HG02884 (cell line): Measurements from ENCODE around the gene SCUBE1.

Source experiments
- ATAC-seq: cut with Tn5 transposase; IDR thresholded peaks from one replicate; pipeline ENCODE4 v1.9.1; 2021; ENCODE audit warnings: mild to moderate bottlenecking, moderate library complexity; ENCODE audit not compliant: unreplicated experiment

The SCUBE1 gene

DNA sequence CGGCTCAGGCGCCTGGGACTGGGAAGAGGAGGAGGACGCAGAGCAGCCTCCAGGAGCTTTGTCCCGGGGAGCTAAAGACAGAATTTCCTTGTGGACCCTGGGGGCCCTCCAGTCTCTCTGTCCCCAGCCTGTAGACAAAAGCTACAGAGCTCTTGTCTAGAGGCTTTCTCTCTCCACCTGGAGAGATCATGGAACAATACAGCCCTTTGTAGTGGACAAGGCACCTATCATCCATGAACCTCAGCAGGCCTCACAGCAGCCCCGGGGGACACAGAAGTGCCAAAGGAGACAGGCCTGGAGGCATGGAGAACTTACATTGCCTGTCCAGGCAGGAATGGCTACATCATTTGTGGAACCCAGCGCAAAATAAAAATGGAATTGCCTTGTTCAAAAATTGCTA, 100.5 kb downstream of the SCUBE1 start:
- no peak for ATAC-seq

DNA sequence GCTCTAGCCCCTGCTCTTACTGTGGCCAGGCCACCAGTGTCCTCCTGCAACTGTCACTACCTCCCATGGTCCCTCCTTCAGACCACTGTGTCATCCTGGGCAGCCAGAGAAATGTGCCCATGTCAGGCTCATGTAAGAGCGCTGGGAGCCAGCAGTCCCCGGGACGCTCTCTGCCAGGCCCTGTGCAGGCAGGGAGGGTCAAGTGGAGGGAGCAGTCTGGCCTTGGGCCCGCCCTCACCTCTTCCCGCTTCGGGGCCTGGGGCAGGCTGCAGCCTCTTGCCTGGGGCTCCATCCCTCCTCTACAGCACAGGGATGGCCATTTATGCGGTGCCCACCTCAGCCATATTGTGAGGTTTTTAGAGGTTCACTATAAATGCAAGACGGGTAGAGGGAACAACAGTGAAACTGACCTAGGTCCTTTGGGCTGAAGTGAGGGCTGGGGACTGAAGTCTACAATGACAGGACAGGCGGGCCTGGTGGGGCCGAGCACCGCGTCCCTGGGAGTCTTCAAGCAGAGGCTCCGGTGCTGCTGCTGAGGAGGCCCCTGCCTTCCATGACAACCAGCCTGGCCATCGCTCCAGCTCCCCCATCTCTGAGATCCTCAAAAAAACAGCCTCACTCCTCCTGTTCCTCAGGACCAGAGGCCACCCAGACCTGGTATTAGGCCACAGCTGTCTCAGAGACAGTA, 101.3 kb downstream of the SCUBE1 start:
- ATAC-seq, result no peak

DNA sequence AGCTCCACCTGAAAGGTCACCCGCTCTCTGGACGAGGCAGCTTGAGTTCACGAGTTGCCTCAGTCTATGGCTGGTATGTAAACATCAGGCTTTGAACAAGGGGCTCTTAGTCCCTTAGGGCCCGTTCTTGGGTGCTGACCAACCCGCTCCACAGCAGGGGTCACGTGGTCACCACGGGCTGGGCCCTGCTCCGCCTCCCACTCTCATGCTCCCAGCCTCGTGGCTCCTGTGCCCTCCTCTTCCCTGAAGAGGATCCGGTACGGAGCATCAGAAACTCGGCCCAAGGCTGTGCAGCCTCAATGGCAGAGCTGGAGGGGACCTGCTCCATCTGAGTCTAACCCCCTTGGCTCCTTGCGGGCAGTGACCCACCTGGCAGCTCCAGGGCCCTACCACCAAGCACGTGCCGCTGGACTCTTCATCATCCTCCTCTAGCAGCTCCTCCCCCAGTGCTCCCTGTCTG, 102.0 kb downstream of the SCUBE1 start:
- ATAC-seq, result no peak

DNA sequence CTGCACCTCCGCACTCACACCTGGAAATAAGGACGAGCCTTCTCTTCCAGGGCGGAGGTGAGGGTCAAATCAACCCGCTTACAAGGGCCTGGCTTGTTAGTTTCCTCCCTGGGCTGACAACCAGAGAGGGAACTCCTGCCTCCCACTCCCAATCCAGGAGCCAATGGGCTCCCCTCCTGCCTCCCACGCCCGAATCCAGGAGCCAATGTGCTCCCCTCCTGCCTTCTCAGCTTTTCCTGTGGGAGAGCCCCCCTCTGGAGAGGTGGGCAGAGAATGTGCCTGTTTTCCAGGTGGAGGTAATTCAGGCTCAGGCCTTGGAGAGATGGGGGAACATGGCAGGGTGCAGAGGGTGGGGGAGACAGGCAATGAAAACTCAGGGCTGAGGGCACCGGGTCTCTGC, 102.6 kb downstream of the SCUBE1 start:
- no peak for ATAC-seq

DNA sequence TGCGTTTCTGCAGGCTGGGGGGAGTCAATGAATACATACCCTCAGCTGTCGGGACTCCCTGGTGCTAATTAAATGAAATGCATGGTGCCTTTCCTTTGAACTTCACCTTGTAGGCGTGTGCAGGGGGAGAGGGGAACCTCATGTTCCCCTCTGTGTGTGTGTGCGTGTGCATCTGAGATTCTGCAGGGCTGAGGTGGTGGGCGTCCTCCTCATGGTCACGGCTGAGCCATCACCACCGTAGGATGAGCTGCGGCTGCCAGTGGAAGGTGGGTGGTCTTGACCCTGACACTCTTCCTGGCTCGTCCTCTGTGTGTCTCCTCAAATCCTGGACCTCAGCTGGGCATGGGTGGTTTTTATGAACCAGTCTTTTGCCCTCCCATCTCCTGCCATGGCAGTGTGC, 103.2 kb downstream of the SCUBE1 start:
- no peak for ATAC-seq

DNA sequence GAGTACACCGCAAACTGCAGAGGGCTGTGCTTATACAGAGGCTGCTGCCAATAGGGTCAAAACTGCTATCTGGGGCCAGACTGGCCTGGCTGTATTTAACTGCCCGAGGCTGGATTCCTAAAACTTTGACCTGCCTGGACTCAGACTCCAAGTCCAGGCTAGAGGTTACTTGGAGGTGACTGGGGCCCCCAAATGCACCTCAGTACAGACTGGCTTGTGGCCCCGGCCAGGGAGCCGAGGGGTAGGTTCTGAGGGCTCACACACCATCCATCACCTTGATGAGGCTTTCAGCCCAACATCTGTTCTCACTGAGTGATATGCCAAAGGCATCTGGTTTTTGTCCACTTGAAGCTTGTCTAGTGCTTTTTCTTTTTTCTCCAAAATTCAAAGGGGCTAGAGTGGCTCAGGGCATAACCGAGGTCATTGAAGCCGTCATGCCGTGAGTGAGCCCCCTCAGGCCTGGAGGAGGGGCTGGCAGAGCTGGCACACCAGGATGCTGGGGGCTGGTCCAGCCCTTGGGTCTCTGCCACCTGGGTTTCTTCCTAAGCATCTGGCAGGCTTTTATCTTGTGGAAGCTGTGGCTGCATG, 103.9 kb downstream of the SCUBE1 start:
- ATAC-seq, result no peak

DNA sequence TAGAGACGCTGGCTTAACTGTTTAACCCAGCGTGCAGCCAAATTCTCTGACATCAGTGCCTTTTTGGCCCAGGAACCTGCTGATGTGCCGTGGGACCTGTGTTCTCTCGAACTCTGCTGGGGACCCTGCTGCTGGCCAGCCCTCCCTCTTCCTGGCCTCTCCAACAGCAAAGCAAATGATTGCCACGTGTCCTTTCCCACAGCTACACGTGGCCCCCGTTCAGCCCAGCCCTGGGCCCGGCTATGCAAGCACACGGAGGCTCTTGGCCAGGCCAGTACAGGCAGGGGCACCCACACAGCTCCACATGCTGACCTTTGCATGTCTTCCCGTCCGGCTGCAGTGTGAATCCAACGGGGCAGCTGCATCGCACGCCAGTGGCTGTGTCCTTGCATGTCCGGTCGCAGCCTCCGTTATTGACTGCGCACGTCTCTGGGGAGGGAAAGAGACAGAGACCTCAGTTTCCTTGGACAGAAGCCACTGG, 104.6 kb downstream of the SCUBE1 start:
- ATAC-seq, result no peak

DNA sequence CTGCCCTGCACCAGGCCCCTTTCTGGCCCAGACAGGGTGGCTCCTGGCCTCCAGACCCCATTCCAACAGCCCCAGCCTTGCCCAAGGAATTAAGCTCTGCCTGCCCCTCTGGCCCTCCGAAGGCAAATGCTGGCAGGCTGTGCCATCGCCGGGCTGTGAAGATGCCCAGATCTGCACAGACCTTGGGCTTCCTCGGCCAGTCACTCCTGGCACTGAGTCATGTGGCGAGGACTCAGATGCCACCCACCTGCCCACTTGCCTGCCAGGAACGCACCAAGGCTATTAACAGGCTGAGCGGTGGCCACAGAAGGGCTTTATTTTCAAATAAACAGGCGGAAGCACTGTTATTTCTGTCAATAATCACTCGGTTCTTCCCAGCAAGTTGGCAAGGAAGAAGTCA, 105.9 kb downstream of the SCUBE1 start:
- no peak for ATAC-seq

DNA sequence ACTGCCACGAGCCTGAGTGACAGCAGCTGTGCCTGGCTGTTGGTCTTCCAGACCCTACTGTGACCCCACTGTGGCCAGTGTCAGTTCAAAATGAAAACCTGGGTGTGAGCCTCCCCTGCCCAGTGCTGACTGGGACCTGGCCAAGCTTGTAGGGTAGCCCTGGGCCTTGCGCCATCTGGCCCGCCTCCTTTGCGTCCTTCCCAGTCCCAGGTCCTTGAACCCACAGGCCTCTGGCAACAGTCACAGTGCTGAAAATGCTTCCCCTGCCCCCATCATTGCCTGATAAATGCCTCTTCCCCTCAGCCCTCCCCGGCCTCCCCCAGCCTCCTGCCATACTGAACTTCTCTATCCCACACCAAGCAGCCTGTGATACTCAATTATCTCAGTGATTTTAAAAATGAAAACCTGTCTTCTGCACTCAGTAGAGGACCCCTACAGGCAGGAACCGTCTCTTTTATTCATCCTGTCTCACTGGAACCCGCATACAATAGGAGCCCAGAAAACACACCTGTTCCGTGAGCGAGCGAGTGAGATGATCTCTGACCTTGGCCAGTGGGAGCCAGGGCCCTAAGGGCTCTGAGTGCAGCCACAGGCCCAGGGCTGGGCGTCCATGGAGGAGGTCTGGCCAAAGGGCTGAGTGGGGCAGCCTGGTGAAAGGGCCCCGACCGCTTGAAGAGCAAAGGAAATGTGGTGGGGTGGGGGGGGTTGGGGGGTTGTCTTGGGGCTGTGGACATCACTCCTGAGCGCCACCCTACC, 106.6 kb downstream of the SCUBE1 start:
- ATAC-seq, result no peak

DNA sequence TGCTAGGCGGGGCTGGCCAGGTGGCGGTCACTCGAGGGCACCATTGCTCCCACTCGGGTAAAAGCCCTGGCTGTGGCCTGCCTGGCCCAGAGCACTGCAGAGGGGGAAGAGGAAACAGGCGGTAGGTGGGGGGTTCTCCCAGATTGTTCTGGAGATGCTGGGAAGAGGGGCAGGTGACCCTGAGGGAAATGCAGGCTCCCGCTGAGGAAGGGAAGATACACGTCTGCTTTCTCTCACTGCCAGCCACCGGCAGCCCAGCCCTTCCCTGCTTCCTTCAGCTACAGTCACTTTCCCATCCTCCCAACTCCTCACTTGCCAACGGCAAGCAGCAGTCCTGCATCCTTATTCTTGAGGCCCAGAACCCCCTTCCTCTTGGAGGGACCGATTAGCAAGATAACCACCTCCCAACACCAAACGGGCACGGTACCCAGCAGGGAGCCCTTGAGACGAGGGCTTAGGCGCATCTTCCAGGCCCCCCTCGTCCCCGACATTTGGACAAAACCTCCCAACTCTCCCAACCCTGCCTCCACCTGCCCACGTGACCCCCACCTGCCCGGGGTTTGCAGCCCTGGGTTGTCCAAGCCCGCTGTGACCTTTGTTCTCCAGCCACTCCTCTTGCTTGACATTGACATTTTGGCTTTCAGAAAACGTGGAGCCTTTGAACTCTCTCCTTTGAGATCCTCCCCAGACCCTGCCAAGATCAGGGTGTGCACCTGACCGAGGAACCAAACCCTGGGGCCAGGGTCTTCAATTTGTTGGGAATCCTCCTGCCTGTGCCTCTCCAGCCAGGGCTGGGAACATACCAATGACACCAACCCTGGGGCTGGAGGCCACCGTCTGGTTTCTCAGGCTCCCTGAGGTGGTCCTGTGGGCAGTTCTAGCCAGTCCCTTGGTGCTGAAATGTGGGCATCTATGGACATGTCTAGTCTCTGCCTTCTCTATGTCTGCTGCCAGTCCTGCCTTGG, 107.4 kb downstream of the SCUBE1 start:
- ATAC-seq, result no peak

DNA sequence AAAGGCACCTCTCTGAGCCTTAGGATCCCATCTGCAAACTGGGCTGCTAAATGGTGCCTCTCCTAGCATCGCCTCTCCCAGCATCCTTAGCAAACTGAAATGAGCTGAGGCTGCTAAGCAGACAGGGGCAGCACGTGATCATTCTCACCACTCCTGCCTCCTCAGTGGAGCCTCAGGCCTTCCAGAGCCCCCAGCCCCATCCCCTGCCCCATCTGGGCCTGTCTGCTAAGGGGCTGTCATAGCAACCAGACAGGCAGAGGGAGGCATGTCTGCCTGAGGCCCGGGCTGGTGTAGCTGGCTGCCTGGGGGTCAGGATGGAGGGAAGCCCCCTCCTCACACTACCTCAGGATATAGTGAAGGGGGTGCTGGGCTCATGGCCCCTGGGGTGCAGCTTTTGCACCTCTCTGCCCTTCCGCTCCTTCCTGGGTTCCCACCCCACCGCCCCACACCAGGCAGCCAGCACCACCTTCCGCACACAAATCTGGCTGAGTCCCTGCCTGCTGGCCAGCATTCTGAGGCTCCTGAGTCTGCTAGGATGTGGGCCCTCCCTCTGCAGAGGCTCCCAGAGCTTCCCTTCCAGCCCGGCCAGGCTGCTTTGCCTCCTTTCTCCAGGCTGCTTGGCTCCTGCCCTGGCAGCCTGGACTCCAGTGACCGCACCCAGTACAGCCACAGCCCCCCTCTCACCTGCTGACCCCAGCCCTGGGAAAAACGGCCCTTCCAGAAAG, 108.7 kb downstream of the SCUBE1 start:
- ATAC-seq, result no peak

DNA sequence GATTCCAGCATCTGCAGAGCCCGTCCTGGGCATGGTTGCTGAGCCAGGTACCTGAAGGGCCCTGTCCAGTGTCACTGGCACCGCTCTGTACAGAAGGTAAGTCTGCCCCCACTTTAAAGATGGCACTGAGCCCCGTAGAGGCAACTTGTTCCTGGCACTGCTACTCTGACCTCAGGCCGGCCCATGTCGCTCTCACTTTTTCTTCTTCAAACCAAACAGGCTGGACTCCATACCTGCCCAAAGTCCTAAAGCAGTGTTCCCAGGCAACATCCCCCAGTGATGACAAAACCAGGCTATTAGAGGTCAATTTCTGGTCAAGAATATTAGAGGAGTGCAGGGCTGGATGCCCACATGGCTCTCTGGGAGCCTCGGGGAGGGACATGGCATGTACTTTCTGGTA, 109.6 kb downstream of the SCUBE1 start:
- ATAC-seq, result no peak

DNA sequence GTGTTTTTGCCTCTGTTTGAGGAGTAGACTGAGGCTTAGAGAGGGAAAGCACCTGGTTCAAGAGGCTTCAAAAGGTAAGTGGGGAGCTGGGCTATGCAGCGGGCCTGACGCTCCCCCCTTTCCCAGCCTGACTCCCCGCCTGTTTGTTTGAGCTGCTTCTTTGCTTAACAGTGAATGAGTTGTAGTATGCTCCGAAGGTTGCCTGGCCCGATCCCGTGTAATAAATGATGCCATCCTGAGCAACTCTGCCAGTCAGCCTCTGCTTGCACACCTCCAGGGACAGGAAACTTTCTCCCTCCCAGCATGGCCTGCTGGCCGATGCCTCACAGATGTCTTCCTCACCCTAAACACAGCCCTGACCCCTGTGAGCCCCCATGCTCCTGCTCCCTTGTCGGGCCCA, 110.7 kb downstream of the SCUBE1 start:
- ATAC-seq, result no peak

DNA sequence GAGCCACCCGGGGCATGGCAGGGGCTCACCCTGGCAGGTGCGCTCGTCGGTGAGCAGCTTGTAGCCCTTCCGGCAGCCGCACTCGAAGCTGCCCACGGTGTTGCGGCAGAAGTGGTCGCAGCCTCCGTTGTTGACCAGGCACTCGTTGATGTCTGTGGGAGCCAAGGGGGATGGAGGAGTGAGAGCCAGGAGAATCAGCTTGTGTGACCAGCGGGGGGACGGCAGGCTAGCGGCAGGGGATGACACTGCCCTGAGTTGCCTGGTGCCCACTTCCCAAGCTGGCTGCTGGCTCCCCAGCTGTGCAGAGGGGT, 111.5 kb downstream of the SCUBE1 start:
- ATAC-seq, result no peak

DNA sequence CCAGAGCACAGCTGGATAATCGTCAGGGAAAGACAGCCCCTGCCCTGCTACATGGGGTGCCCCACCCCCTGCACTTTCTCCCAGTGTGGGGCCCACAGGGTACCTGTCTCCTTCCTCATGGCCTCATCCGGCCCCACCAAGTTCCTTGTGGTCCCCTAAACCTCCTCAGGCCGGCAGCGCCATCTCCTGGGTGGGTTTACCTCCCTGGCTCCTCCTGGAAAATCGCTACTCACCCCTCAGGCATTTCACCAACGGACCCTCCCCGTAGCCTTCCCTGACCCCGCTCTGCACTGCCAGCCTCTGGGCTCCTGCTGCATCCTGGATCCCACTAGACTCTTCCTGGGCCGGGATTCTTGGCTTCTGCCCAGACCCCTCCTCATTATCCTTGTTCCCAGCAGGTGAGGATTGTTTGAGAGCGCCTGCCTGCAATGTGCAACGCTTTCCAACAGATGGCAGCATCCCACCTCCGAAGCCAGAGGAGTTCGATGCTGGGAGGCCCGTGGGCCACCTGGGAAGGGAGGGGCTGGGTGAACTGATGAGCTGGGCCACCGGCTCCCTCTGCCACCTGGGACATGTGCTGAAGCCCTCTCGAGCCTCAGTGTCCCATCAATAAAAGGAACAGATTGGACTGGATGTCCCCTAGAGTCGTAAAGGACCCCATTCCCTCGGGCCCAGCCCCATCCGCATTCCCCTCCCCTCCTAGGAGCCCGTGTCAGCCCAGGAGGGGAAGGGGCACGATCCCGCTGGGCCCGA, 112.0 kb downstream of the SCUBE1 start:
- ATAC-seq, result no peak

DNA sequence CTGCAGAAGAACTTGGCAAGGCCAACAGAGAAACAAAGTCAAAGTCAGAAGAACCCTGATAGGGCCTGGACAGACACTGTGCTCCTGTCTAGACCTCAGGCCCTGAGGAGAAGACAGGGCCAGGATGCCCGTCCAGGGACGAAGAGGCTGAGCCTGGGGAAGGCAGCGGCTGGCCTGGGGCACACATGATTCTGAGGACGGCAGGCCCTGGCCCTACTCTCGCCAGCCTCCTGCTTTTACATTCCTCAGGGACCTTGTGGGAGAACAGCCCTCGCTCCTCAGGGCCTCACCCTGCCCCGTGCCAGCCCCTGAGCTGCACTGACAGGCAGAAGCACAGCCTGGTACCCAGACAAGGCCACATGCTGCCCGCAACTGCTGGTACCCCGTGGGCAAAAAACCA, 112.6 kb downstream of the SCUBE1 start:
- ATAC-seq, result no peak

DNA sequence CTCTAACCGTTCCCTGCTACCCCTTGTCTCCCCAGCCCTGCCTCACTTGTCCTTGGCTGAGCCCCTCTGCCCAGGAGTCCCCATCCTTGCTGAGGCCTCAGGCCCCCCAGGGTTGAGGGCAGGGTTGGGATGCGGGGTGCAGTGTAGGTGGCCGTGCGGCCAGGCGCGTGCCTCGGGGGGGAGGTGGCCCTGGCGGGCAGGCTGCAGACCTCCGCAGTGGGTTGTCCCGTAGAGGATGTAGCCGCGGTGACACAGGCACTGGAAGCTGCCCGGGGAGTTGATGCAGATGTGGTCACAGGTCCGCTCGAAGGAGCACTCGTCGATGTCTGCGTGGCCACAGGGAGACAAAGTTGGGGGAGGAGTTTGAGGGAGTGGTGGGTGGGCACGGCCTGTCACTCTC, 114.3 kb downstream of the SCUBE1 start:
- no peak for ATAC-seq

DNA sequence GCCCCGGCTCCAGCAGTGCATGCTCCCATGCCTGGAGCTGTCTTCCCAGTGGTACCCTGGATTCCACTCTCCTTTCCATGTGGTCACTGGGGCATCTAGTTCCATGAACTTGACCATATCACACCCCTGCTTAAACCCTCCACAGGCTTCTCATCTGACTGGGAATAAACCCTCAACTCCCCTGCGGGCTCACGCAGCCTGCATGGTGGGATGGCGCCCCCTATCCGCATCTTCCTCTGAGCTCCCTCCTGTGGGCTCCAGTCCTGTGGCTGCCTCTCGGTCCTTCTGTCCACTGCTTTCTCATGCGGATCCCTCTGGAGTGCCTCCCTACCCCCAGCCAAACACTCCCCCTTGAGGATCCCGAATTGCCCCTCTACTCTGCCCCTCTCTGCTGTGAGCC, 114.8 kb downstream of the SCUBE1 start:
- ATAC-seq, result no peak

DNA sequence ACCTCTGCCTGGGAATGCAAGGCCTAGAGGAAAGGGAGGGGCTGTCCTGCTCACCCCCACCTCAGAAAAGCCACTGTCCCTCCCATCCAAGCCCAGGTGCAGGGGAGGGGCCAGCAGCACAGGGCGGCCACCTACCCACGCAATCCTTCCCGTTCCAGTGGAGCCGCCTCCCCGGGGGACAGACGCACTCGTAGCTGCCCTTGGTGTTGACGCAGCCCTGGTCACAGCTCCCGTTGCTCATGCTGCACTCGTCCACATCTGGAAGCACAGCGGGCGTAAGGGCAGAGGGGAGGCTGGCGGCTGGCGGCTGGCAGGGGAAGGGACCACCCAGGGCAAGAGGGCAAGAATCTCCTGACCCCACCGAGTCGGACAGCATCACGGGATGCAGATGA, 115.9 kb downstream of the SCUBE1 start:
- ATAC-seq, result no peak
